GM23338 (cell line): ENCODE measurements around the gene NUP205. TPM values are rescaled to one million over a fixed set of nuclear protein-coding genes. Genes with fewer than 3 reads are reported as not detected.

Source experiments
- ATAC-seq: fragments of 200-7000 bp; cut with Tn5 transposase; 3 replicates; pipeline ENCODE4 v1.9.1; 2020
- DNase-seq: peaks from one replicate; pipeline ENCODE4 v3.0.0-alpha.2; 2015; ENCODE audit warnings: low spot score
- H2AFZ ChIP-seq: fragments of 200-600 bp; sonication (generic); 2 replicates; pipeline ENCODE4 v1.8.0; 2016; ENCODE audit warnings: antibody characterized with exemption, mild to moderate bottlenecking, moderate library complexity
- H3F3A ChIP-seq: fragments of 200-600 bp; sonication (generic); replicated peaks from 2 replicates; pipeline ENCODE4 v1.8.0; 2017; ENCODE audit warnings: antibody characterized with exemption, mixed run types, low read depth
- H3K27ac ChIP-seq: fragments of 200-600 bp; sonication (generic); 2 replicates; pipeline ENCODE4 v1.6.1; 2016; ENCODE audit warnings: low read depth
- H3K27me3 ChIP-seq: fragments of 200-600 bp; sonication (generic); 2 replicates; pipeline ENCODE4 v1.8.0; 2016; ENCODE audit warnings: mild to moderate bottlenecking, mixed run types, moderate library complexity; ENCODE audit not compliant: insufficient read depth
- H3K36me3 ChIP-seq: fragments of 200-600 bp; sonication (generic); 2 replicates; pipeline ENCODE4 v1.8.0; 2016; ENCODE audit warnings: mild to moderate bottlenecking; ENCODE audit not compliant: insufficient read depth
- H3K4me1 ChIP-seq: fragments of 200-600 bp; sonication (generic); 2 replicates; pipeline ENCODE4 v1.8.0; 2016; ENCODE audit warnings: mild to moderate bottlenecking, moderate library complexity; ENCODE audit not compliant: insufficient read depth
- H3K4me2 ChIP-seq: fragments of 200-600 bp; sonication (generic); 2 replicates; pipeline ENCODE4 v1.7.1; 2017; ENCODE audit warnings: mixed run types
- H3K4me3 ChIP-seq: fragments of 200-600 bp; sonication (generic); 2 replicates; pipeline ENCODE4 v1.6.1; 2016; ENCODE audit warnings: mixed run types
- H3K79me2 ChIP-seq: fragments of 200-600 bp; sonication (generic); replicated peaks from 2 replicates; pipeline ENCODE4 v1.8.0; 2017; ENCODE audit warnings: mild to moderate bottlenecking; ENCODE audit not compliant: insufficient read depth
- H3K9me2 ChIP-seq: fragments of 200-600 bp; sonication (generic); 2 replicates; pipeline ENCODE4 v1.8.0; 2017; ENCODE audit not compliant: insufficient read depth
- H4K20me1 ChIP-seq: fragments of 200-600 bp; sonication (generic); replicated peaks from 2 replicates; pipeline ENCODE4 v1.8.0; 2017; ENCODE audit warnings: mild to moderate bottlenecking; ENCODE audit not compliant: insufficient read depth
- H3K27ac Mint-ChIP-seq: 2 replicates; pipeline ENCODE4 v1.8.0; 2020; ENCODE audit warnings: inconsistent platforms, mild to moderate bottlenecking, moderate library complexity, mixed read lengths
- H3K27me3 Mint-ChIP-seq: 3 replicates; pipeline ENCODE4 v1.8.0; 2022; ENCODE audit warnings: low read depth, mild to moderate bottlenecking, moderate library complexity, mixed read lengths, inconsistent platforms; ENCODE audit not compliant: insufficient read depth, poor library complexity
- H3K36me3 Mint-ChIP-seq: 3 replicates; pipeline ENCODE4 v1.8.0; 2021; ENCODE audit warnings: low read depth, mild to moderate bottlenecking, inconsistent platforms, moderate library complexity, mixed read lengths
- H3K4me1 Mint-ChIP-seq: 3 replicates; pipeline ENCODE4 v1.8.0; 2020; ENCODE audit warnings: mild to moderate bottlenecking, inconsistent platforms, mixed read lengths
- H3K4me3 Mint-ChIP-seq: 3 replicates; pipeline ENCODE4 v1.8.0; 2021; ENCODE audit warnings: moderate library complexity, mild to moderate bottlenecking, inconsistent platforms, mixed read lengths
- H3K9me3 Mint-ChIP-seq: 3 replicates; pipeline ENCODE4 v1.8.0; 2020; ENCODE audit warnings: moderate library complexity, mild to moderate bottlenecking, inconsistent platforms, mixed read lengths
- CREB1 ChIP-seq: fragments of 250-450 bp; sonication (Bioruptor Pico); IDR thresholded peaks from 2 replicates; pipeline ENCODE4 v1.5.0; 2020; ENCODE audit warnings: low read depth, mild to moderate bottlenecking, moderate library complexity
- EZH2 ChIP-seq: fragments of 200-600 bp; sonication (generic); IDR thresholded peaks from one replicate; pipeline ENCODE4 v1.8.0; 2017; ENCODE audit warnings: antibody characterized with exemption, mild to moderate bottlenecking, low read depth; ENCODE audit not compliant: unreplicated experiment
- EZH2phosphoT487 ChIP-seq: fragments of 200-600 bp; sonication (generic); IDR thresholded peaks from one replicate; pipeline ENCODE4 v1.8.1; 2018; ENCODE audit warnings: antibody characterized with exemption; ENCODE audit not compliant: unreplicated experiment
- JUNB ChIP-seq: IDR thresholded peaks from one replicate; pipeline ENCODE4 v1.6.1; 2016; ENCODE audit warnings: antibody characterized with exemption; ENCODE audit not compliant: unreplicated experiment
- NANOG ChIP-seq: IDR thresholded peaks from 2 replicates; pipeline ENCODE4 v1.6.1; 2016; ENCODE audit warnings: antibody characterized with exemption, borderline replicate concordance
- POLR2AphosphoS5 ChIP-seq: IDR thresholded peaks from 2 replicates; pipeline ENCODE4 v1.6.1; 2016; ENCODE audit warnings: antibody characterized with exemption, low read depth
- STAT1 ChIP-seq: IDR thresholded peaks from one replicate; pipeline ENCODE4 v1.6.1; 2016; ENCODE audit warnings: antibody characterized with exemption; ENCODE audit not compliant: unreplicated experiment
- ZNF114 ChIP-seq: fragments of 250-450 bp; sonication (Bioruptor Pico); IDR thresholded peaks from 2 replicates; pipeline ENCODE4 v1.5.0; 2020; ENCODE audit warnings: mild to moderate bottlenecking, moderate library complexity
- ZNF331 ChIP-seq: fragments of 250-450 bp; sonication (Bioruptor Pico); IDR thresholded peaks from 2 replicates; pipeline ENCODE4 v1.5.0; 2020; ENCODE audit warnings: low read depth, mild to moderate bottlenecking, moderate library complexity
- polyA plus RNA-seq: library from polyadenylated mRNA; unstranded; fragments of >200 nt; fragmentation: Nextera tagmentation; extraction: Ambion mirVana; gene quantifications from 2 replicates; pipeline ENCODE4 v1.2.1, GENCODE V29; 2016
- total RNA-seq: library from RNA; depleted of rRNA; stranded (reverse); fragments of >200 nt; shearing (Covaris generic); gene quantifications from 2 replicates; pipeline ENCODE4 v1.2.3, GENCODE V29; 2014
- TF ChIP-seq, protein P1 (sequence below): fragments of 250-450 bp; sonication (Bioruptor Pico); IDR thresholded peaks from 2 replicates; pipeline ENCODE4 v1.5.0; 2020; ENCODE audit warnings: mild to moderate bottlenecking, moderate library complexity
- TF ChIP-seq, protein P2 (sequence below), 2 experiments: fragments of 200-600 bp in 1 of 2; sonication (generic) in 1 of 2; conservative IDR thresholded peaks; 2 replicates each; pipeline versions ENCODE4 v1.5.1 to v1.6.1; 2016 to 2017; ENCODE audit warnings: antibody characterized with exemption in 2 of 2, low read depth in 2 of 2, mild to moderate bottlenecking in 2 of 2, moderate library complexity in 1 of 2
- TF ChIP-seq, protein P3 (sequence below): IDR thresholded peaks from 2 replicates; pipeline ENCODE4 v1.6.1; 2016; ENCODE audit warnings: antibody characterized with exemption
- TF ChIP-seq, protein P4 (sequence below): IDR thresholded peaks from one replicate; pipeline ENCODE4 v1.6.1; 2018; ENCODE audit warnings: antibody characterized with exemption; ENCODE audit not compliant: unreplicated experiment

NUP205 gene
- total and polyA plus RNA-seq, 2 experiments from 2014 or later = 150 to 212 TPM

DNA sequence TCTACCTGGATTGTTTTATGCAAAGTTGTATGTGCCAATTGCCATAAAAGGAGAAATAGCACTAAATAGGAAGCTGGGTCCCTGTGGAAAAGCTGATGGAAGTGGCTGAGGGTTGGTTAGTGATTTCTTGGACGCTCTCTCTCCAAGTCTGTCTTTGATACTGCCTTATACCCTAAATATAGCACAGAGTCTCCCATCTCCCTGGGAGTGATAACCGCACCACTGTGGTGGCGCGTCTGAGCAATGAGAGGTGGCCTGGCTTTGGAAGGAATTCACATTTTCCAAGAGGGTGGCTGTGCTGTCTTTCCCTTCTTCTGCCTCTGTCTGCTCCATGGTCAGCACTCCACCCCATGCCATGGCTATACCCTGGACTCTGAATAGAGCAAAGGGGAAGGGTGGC is 135.8 kb downstream of the NUP205 start:
- Histone ChIP-seq H3K4me2 (no peak overlapping the region), H3K36me3 (no peaks in the 10 kb centered on the region), H3K9me2 (no peaks in the 10 kb centered on the region), H3K27me3 (no peaks in the 10 kb centered on the region), H4K20me1 (0 out of 2 replicates have a peak, but pooled peaks cover 5% of the 10 kb centered on the region), H3F3A (no peaks in the 10 kb centered on the region), H3K4me1 (no peaks in the 10 kb centered on the region), H3K79me2 (no peaks in the 10 kb centered on the region), H2AFZ (no peak overlapping the region), H3K27ac (no peak overlapping the region), H3K4me3 (no peak overlapping the region)
- DNase-seq (no peak), ATAC-seq (no peak)
- Mint-ChIP-seq H3K9me3 (no peaks in the 10 kb centered on the region), H3K4me3 (no peak overlapping the region), H3K4me1 (peaks cover 5% of the 10 kb centered on the region), H3K27ac (no peak overlapping the region), H3K36me3 (peaks cover 5% of the 10 kb centered on the region; the same call in 1 of the 3 replicates), H3K27me3 (peaks cover 5% of the 10 kb centered on the region)
- TF ChIP-seq ZNF331 (CRISPR knock-in tag) = no peak
- TF ChIP-seq, protein P1, sequence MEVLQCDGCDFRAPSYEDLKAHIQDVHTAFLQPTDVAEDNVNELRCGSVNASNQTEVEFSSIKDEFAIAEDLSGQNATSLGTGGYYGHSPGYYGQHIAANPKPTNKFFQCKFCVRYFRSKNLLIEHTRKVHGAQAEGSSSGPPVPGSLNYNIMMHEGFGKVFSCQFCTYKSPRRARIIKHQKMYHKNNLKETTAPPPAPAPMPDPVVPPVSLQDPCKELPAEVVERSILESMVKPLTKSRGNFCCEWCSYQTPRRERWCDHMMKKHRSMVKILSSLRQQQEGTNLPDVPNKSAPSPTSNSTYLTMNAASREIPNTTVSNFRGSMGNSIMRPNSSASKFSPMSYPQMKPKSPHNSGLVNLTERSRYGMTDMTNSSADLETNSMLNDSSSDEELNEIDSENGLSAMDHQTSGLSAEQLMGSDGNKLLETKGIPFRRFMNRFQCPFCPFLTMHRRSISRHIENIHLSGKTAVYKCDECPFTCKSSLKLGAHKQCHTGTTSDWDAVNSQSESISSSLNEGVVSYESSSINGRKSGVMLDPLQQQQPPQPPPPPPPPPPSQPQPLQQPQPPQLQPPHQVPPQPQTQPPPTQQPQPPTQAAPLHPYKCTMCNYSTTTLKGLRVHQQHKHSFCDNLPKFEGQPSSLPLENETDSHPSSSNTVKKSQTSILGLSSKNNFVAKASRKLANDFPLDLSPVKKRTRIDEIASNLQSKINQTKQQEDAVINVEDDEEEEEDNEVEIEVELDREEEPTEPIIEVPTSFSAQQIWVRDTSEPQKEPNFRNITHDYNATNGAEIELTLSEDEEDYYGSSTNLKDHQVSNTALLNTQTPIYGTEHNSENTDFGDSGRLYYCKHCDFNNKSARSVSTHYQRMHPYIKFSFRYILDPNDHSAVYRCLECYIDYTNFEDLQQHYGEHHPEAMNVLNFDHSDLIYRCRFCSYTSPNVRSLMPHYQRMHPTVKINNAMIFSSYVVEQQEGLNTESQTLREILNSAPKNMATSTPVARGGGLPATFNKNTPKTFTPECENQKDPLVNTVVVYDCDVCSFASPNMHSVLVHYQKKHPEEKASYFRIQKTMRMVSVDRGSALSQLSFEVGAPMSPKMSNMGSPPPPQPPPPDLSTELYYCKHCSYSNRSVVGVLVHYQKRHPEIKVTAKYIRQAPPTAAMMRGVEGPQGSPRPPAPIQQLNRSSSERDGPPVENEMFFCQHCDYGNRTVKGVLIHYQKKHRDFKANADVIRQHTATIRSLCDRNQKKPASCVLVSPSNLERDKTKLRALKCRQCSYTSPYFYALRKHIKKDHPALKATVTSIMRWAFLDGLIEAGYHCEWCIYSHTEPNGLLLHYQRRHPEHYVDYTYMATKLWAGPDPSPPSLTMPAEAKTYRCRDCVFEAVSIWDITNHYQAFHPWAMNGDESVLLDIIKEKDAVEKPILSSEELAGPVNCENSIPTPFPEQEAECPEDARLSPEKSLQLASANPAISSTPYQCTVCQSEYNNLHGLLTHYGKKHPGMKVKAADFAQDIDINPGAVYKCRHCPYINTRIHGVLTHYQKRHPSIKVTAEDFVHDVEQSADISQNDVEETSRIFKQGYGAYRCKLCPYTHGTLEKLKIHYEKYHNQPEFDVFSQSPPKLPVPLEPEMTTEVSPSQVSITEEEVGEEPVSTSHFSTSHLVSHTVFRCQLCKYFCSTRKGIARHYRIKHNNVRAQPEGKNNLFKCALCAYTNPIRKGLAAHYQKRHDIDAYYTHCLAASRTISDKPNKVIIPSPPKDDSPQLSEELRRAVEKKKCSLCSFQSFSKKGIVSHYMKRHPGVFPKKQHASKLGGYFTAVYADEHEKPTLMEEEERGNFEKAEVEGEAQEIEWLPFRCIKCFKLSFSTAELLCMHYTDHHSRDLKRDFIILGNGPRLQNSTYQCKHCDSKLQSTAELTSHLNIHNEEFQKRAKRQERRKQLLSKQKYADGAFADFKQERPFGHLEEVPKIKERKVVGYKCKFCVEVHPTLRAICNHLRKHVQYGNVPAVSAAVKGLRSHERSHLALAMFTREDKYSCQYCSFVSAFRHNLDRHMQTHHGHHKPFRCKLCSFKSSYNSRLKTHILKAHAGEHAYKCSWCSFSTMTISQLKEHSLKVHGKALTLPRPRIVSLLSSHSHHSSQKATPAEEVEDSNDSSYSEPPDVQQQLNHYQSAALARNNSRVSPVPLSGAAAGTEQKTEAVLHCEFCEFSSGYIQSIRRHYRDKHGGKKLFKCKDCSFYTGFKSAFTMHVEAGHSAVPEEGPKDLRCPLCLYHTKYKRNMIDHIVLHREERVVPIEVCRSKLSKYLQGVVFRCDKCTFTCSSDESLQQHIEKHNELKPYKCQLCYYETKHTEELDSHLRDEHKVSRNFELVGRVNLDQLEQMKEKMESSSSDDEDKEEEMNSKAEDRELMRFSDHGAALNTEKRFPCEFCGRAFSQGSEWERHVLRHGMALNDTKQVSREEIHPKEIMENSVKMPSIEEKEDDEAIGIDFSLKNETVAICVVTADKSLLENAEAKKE = no peak
- no peak for TF ChIP-seq POLR2AphosphoS5
- no peak for TF ChIP-seq EZH2phosphoT487
- no peak for TF ChIP-seq EZH2
- no peak for TF ChIP-seq ZNF114
- TF ChIP-seq STAT1 = no peak
- TF ChIP-seq JUNB = no peak
- TF ChIP-seq, protein P2, sequence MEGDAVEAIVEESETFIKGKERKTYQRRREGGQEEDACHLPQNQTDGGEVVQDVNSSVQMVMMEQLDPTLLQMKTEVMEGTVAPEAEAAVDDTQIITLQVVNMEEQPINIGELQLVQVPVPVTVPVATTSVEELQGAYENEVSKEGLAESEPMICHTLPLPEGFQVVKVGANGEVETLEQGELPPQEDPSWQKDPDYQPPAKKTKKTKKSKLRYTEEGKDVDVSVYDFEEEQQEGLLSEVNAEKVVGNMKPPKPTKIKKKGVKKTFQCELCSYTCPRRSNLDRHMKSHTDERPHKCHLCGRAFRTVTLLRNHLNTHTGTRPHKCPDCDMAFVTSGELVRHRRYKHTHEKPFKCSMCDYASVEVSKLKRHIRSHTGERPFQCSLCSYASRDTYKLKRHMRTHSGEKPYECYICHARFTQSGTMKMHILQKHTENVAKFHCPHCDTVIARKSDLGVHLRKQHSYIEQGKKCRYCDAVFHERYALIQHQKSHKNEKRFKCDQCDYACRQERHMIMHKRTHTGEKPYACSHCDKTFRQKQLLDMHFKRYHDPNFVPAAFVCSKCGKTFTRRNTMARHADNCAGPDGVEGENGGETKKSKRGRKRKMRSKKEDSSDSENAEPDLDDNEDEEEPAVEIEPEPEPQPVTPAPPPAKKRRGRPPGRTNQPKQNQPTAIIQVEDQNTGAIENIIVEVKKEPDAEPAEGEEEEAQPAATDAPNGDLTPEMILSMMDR (conservative IDR thresholded peaks at IDR 0.05; ENCODE audit: low read depth in 2 of 2) = no peak
- TF ChIP-seq, protein P3, sequence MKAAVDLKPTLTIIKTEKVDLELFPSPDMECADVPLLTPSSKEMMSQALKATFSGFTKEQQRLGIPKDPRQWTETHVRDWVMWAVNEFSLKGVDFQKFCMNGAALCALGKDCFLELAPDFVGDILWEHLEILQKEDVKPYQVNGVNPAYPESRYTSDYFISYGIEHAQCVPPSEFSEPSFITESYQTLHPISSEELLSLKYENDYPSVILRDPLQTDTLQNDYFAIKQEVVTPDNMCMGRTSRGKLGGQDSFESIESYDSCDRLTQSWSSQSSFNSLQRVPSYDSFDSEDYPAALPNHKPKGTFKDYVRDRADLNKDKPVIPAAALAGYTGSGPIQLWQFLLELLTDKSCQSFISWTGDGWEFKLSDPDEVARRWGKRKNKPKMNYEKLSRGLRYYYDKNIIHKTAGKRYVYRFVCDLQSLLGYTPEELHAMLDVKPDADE = no peak
- TF ChIP-seq NANOG = no peak
- TF ChIP-seq CREB1 (CRISPR knock-in tag) = no peak
- TF ChIP-seq, protein P4, sequence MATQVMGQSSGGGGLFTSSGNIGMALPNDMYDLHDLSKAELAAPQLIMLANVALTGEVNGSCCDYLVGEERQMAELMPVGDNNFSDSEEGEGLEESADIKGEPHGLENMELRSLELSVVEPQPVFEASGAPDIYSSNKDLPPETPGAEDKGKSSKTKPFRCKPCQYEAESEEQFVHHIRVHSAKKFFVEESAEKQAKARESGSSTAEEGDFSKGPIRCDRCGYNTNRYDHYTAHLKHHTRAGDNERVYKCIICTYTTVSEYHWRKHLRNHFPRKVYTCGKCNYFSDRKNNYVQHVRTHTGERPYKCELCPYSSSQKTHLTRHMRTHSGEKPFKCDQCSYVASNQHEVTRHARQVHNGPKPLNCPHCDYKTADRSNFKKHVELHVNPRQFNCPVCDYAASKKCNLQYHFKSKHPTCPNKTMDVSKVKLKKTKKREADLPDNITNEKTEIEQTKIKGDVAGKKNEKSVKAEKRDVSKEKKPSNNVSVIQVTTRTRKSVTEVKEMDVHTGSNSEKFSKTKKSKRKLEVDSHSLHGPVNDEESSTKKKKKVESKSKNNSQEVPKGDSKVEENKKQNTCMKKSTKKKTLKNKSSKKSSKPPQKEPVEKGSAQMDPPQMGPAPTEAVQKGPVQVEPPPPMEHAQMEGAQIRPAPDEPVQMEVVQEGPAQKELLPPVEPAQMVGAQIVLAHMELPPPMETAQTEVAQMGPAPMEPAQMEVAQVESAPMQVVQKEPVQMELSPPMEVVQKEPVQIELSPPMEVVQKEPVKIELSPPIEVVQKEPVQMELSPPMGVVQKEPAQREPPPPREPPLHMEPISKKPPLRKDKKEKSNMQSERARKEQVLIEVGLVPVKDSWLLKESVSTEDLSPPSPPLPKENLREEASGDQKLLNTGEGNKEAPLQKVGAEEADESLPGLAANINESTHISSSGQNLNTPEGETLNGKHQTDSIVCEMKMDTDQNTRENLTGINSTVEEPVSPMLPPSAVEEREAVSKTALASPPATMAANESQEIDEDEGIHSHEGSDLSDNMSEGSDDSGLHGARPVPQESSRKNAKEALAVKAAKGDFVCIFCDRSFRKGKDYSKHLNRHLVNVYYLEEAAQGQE = no peak
